Head of caudate nucleus (tissue), 42 donors: Measurements from ENCODE around the gene PUS1.

Experiments used
- DNase-seq, 42 donors: peaks; one replicate each; pipeline versions ENCODE4 v3.0.0 to v3.0.0-alpha.2; 2020 to 2021; ENCODE audit warnings: mixed read lengths in 7 of 42
- intact Hi-C: fragments of 100-400 bp; cut with DNase I; formaldehyde crosslinking; loops from one replicate; pipeline ENCODE4 v1.15.0; 2022

Gene PUS1

DNA sequence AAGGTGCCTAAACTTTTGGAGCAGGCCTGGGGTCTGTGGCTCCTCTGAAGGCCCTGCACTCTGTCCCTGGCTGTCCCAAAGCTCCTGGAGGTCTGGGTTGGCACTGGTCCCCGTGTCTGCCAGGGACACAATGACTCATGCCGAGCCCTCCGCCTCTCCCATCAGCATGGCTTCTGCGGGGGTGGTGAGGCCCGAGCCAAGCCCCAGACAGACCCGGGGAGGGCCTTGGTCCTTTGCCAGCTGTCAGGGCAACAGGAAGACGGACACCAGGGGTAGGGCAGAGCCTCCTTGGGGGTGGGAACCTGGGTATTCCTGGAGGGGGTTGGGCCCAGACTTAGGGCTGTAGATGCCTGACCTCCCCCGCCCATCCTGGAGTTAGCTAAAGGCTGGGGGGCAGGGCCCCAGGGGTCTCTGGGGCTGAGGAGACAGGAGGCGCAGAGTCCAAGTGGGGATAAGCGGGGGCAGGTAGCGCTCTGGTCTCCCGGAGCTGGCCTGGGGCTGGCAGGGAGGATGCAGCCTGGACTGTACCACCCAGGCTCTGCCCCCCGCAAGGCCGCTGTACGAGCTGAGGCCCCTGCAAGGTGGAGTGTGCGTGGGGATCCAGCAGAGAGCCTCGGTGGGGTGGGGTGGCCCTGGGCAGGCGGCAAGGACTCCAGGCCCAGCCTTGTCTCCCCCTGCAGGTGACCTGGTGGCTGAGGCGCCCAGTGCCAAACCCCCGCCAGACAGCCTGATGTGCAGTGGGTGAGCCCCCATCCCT, 16.4 kb upstream of the PUS1 start:
- peak in 23 of 42 donors; percentile 25 to 86 (median 58) for DNase-seq
- intact Hi-C loops, result no loop called here

DNA sequence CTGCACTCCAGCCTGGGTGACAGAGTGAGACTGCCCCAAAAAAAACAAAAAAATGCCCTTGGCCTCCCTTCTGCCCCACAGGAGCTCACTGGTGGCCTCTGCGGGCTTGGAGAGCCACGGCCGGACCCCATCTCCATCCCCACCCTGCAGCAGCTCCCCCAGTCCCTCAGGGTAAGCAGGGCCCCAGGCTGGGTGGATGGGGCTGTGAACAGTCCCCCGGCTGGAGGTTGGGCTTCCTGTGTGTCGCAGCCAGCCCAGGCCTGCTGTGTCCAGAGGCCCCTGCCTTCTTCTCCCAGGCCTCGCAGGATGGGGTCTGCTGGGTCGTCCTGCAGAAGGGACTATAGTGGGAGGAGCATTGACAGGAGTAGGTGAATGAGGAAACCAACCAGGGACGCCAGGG, 15.4 kb upstream of the PUS1 start:
- DNase-seq, result no peak
- intact Hi-C loops, result no loop called here

DNA sequence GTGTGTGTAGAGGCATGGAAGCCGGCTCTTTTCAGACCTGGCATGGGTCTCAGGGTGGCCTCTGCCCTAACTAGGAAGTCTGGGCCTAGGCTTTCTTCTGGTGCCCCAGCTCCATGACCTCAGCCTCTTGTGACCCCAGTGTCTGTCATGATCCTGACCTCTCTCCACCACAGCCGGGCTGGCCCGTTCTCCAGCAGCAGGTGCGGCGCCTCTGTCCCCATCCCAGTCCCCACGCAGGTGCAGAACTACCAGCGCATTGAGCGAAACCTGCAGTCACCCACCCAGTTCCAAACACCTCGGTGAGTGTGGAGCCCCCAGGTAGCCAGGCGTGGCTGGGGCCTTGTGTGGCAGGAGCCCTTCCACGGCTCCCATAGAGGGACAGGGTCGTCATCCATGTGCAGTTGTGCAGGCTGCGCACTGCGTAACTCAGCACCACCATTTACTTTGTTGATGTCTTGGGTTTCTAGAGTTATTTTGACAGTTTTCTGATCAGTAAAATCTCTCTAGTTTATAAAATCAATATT, 14.8 kb upstream of the PUS1 start:
- DNase-seq, result peak in 1 of 42 donors; percentile 21
- intact Hi-C loops, result no loop called here

DNA sequence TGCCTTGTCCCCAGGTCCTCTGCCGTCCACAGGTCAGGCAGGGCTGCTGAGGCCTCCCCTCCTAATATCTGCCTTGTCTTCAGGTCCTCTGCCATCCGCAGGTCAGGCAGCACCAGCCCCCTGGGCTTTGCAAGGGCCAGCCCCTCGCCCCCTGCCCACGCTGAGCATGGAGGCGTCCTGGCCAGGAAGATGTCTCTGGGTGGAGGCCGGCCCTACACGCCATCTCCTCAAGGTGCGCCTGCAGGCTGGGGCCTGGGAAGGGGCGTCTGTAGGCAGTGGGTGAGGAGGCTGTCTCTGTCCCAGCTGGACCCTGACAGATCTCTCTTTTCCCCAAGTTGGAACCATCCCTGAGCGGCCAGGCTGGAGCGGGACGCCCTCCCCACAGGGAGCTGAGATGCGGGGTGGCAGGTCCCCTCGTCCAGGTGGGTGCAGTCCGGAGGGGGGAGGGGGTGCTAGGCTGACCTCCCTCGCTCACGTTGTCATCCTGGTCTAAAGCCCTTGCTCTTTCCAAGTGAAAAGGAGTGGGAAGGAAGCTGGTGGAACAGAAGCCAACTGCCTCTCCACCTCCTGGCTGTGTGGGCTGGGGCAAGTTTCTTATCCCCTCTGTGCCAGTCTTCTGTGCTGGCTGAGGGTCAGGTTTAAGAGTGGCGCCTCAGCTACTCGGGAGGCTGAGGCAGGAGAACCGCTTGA, 13.9 kb upstream of the PUS1 start:
- no peak for DNase-seq
- intact Hi-C loops, result no loop called here

DNA sequence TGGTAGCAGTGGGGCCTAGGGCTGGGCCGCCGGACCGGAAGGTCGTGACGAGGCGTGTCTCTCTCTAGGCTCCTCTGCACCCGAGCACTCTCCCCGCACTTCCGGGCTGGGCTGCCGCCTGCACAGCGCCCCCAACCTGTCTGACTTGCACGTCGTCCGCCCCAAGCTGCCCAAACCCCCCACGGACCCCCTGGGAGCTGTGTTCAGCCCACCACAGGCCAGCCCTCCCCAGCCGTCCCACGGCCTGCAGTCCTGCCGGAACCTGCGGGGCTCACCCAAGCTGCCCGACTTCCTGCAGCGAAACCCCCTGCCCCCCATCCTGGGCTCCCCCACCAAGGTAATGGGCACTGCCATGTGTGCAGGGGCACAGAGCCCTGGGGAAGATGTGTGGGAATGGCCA, 13.3 kb upstream of the PUS1 start:
- DNase-seq, result no peak
- intact Hi-C loops, result no loop called here

DNA sequence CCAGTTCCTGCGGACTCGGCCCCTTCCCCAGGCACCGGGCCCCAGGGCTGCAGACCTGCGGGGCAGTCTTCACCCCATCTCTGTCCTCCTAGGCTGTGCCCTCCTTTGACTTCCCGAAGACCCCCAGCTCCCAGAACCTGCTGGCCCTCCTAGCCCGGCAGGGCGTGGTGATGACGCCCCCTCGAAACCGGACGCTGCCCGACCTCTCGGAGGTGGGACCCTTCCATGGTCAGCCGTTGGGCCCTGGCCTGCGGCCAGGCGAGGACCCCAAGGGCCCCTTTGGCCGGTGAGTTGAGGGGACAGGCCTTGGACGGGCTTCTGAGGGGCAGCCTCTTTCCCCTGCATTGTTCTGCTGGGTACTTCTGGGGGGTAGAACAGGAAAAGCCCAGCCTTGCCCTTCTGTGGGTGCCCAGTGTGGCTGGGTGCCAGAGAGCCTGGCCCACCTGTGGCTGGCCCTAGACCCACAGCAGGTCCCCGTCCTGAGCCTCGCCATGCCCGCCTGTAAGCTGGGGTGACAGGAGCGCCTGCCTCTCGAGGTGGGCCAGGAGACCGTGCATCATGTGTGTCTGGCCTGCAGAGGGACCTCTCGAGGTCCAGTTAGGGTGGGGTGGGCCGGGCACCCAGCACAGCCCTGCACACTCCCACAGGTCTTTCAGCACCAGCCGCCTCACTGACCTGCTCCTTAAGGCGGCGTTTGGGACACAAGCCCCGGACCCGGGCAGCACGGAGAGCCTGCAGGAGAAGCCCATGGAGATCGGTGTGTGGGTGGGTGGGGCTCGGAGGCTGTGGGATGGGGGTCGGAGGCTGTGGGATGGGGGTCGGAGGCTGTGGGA, 12.6 kb upstream of the PUS1 start:
- no peak for DNase-seq
- intact Hi-C loops, result no loop called here

DNA sequence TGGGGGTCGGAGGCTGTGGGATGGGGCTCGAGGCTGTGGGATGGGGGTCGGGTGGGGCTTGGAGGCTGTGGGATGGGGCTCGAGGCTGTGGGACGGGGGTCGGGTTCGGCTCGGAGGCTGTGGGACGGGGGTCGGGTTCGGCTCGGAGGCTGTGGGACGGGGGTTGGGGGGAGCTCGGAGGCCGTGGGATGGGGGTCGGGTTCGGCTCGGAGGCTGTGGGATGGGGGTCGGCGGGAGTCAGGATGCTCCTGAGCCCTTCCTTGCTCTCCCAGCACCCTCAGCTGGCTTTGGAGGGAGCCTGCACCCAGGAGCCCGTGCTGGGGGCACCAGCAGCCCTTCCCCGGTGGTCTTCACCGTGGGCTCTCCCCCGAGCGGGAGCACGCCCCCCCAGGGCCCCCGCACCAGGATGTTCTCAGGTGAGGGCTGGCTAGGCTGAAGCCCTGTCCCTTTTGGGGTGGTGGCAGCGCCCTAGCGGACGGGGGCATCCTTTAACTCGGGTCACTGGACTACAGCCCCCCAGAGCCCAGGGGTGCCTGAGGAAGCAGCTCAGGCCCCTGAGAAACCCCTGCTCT, 11.9 kb upstream of the PUS1 start:
- intact Hi-C loops, result no loop called here
- DNase-seq, result no peak

DNA sequence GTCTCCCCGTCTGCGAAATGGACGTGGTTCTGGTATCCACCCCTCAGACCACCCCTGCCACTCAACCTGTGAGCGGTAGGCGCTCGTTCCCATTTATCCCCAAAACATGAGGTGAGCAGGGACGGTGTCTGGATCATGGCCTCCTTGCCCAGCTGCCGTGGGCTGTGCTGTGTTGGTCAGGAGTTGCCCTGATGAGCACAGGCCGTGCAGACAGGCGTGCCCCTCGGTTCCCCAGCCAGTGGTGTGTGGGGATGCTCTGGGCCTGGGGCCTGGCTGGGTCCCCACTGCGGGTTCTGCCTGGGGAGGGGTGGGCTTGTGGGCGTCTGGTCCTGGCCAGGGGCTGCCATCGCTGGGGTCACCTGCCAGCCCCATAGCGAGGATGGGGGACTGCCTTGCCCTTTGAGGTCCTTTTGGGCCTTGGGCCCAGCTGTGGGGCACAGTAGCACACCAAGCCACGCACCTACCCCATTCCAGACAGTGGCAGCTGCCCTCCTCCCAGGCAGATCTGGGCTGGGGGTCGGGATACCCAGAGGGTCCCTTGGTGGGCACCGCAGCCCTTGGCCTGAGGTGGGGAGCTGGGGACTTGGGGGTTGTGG, 11.3 kb upstream of the PUS1 start:
- intact Hi-C loops, result no loop called here
- DNase-seq, result no peak

DNA sequence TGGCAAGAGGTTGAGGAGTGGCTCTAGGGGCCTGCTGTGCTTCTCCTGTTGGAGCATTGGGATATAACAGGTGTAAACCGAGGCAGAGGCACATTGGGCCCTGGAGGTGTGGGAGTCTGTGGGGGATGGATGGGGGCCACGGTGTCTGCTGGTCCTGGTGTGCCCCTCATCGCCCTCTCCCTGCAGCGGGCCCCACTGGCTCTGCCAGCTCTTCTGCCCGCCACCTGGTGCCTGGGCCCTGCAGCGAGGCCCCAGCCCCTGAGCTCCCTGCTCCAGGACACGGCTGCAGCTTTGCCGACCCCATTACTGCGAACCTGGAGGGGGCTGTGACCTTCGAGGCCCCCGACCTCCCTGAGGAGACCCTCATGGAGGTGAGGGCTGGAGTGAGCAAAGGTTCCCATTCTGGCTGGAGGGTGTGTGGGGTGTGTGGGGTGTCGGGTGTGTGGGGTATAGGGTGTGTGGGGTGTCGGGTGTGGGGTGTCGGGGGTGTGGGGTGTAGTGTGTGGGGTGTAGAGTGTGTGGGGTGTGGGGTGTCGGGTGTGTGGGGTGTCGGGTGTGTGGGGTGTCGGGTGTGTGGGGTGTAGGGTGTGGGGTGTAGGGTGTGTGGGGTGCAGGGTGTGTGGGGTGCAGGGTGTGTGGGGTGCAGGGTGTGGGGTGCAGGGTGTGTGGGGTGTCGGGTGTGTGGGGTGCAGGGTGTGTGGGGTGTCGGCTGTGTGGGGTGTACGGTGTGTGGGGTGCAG, 10.6 kb upstream of the PUS1 start:
- intact Hi-C loops, result no loop called here
- DNase-seq, result no peak

DNA sequence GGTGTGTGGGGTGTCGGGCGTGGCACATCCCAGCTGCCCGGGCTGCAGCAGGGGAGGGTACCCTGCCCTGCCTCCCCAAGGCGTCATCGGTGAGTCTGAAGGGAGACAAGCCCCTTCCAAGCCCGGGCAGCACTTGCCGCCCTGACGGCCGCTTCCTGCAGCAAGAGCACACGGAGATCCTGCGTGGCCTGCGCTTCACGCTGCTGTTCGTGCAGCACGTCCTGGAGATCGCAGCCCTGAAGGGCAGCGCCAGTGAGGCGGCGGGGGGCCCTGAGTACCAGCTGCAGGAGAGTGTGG, 10.1 kb upstream of the PUS1 start:
- intact Hi-C loops, result no loop called here
- no peak for DNase-seq

DNA sequence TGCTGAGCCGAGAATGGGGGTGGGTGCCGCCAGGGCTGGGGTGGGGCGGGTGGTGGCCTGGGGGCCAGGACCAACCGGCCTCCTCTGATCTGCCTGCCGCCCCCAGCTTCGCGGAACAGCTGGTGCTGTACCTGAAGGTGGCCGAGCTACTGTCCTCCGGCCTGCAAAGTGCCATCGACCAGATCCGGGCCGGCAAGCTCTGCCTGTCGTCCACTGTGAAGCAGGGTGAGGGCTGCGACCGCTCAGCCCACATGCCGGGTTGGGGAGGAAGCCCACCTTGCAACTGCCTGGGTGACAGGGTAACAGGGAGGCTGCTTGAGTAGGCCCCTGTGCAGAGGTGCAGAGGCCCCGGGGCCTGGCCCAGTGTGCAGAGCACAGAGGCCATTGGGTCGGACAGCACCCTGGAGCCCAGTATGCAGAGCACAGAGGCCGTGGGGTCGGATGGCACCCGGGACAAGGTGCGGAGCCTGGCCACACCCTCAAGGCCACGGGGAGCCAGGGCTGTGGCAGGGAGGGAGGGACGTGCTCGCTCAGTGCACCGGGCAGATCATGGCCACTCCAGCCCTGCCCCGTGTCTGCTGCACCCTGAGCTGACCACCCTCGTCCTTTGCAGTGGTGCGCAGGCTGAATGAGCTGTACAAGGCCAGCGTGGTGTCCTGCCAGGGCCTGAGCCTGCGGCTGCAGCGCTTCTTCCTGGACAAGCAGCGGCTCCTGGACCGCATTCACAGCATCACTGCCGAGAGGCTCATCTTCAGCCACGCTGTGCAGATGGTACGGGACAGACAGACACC, 9.5 kb upstream of the PUS1 start:
- intact Hi-C loops, result no loop called here
- DNase-seq, result no peak

DNA sequence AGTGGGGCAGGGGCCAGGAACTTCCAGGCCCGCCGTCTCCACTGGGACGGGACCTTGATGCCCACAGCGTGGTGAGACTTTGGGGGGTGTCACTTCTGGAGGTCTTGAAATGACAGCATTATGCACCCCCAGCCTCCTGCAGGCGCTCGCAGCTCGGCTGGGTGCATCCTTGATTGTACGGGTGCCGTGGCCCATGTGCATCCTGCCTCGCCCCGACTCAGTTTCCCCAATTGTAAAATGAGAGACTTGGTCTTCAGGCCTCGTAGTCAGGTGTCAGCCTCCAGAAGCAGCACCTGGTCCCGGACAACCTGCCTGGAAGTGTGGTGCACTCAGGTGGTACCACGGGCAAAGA, 8.9 kb upstream of the PUS1 start:
- DNase-seq, result no peak
- intact Hi-C loops, result no loop called here

DNA sequence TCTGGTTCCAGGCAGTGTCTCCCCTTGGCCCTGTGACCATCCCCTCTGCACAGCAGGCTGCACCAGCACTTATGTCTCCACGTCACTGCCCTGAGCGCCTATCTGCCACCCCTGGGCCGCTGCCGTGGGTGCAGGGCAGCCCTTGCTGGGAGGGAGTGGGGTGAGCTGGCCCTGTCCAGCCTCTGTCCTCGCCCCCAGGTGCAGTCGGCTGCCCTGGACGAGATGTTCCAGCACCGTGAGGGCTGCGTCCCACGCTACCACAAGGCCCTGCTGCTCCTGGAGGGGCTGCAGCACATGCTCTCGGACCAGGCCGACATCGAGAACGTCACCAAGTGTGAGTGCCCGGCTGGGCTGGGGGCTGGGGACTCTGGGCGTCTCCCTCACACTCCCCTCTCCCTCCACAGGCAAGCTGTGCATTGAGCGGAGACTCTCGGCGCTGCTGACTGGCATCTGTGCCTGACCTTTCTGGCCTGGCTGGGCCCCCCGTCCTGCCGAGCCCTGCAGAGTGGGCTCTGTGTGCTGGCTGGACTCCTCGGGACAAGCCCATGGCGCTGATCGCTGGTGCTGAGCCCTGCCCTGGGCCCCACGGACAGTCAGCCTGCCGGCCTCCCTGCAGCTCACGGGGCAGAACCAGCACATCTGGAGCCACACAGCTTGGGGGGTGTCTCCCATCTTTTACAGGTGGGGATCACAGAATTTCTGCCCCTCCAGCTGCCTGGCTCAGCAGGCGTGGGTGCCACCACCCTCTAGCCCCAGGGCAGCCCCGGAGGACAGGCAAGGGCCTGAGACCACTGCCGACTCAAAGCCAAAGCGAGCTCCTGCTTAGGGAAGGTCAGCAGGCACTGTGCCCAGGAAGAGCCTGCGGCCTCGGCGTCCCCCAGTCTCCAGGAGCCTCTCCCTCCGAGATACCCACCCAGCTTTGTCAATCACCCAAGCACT, 7.9 kb upstream of the PUS1 start:
- intact Hi-C loops, result no loop called here
- no peak for DNase-seq

DNA sequence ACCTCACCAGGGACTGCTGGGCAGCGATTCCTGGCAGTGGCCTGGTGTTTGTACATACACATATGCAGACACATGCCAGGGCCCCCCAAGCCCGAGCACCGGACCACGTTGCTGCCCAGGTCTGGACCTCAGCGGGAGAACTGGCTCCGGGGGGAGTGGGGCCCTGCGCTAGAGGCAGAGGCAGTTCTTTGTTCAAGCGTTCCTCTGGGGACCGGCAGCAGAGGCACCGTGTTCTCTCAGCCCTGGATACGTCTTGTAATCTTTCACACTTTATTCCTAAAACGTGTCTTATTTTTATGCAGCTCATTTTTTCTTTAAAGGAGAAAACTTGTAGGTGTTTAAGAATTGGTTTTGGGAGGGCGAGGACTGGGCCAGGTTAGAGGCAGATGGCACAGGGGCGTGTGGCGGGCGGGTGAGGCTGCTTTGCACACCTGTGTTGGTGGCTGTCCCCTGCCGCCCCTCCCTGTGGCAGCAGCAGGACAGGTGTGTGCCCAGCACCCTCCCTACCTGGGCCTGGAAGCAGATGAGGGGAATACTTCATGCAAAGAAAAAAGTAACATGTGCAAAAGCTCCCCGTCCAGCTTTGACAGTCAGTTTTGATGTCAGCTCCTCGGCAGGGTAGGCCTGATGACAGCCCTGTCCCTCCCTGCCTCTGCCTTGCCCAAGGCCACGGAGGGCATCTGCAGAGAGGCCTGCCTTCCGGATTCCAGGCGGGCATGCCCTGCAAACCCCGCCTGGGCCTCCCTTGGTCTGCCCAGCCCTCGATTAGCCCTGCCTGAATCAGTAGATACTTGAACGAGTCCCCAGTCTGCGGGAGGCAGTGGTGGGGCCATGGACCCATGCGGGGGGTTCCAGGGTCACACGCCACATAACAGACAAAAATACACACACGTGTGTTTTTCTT, 7.0 kb upstream of the PUS1 start:
- DNase-seq, result peak in 16 of 42 donors; percentile 21 to 67 (median 48)
- intact Hi-C loops, result no loop called here

DNA sequence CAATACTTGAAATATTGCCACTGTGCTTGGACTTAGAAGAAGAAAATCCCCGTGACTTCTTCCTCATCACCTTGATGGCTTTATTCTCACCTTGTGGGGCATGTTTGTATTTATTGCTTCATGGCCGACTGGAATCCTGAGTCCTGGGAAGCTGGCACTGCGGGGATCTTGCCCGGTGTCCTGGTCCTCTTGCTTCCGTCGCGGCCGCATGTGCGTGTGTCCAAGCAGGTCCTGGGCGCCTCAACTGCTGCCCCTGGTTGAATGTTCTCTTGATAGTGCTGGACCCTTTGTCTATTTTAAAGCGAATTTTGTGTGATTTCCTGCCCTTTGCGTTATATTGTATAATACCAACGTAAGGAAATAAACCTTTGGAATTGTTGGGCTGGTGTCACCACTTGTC, 6.3 kb upstream of the PUS1 start:
- intact Hi-C loops, result no loop called here
- no peak for DNase-seq

DNA sequence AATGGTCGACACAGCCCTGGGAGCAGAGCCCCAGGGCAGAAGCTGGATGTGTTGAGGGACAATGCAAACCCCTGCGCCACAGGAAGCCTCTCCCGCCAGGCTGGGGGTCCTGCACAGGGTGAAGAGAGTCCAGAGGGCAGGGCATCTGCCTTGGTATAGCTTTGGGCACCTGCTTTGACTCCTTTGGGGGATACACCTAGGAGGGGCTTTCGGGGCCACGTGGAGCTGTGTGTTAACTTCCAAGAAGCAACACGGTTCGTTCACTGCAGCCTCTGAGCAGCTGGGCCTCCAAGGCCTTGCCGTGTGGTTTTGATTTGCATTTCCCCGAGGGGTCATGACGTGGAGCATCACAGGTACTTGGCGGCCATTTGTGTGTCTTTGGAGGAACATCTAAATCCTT, 5.8 kb upstream of the PUS1 start:
- no peak for DNase-seq
- intact Hi-C loops, result no loop called here
